SK-N-SH (cell line): ENCODE results near the gene GALNT18. TPM values are rescaled to one million over a fixed set of nuclear protein-coding genes. Genes with fewer than 3 reads are reported as not detected.
A peak's percentile ranks its signal among the peaks of the same experiment; 100 is the strongest.

ENCODE experiments used
- CTCF ChIA-PET: fragments of 300-600, 350-600 bp; formaldehyde crosslinking; extraction: SDS; loops from one replicate; lab custom pipeline; 2021; lab: Yijun Ruan, JAX
- POLR2A ChIA-PET: fragments of 350-600 bp; sonication (Branson Sonifier 250); formaldehyde crosslinking; extraction: SDS; loops from one replicate; lab custom pipeline; 2020; ENCODE audit warnings: antibody characterized with exemption, inconsistent platforms; lab: Yijun Ruan, JAX
- DNase-seq: peaks from one replicate; pipeline ENCODE4 v3.0.0; 2012
- H2AFZ ChIP-seq: fragments of 200-600 bp; sonication (generic); 2 replicates; pipeline ENCODE4 v1.8.1; 2016; ENCODE audit warnings: antibody characterized with exemption, mild to moderate bottlenecking, low read depth
- H3F3A ChIP-seq: fragments of 200-600 bp; sonication (generic); replicated peaks from 2 replicates; pipeline ENCODE3; 2016; ENCODE audit warnings: antibody characterized with exemption, mild to moderate bottlenecking; ENCODE audit not compliant: insufficient read depth
- H3K27ac ChIP-seq, 2 experiments: fragments of 200-500 bp in 1 of 2; fragments of 200-600 bp in 1 of 2; sonication (Bioruptor generic) in 1 of 2; sonication (generic), shearing (Covaris generic) in 1 of 2; 2 replicates each; pipeline versions ENCODE4 v1.5.1 to v1.6.1; 2014 to 2016; ENCODE audit warnings: low read depth in 2 of 2, inconsistent platforms in 1 of 2, low read length in 1 of 2, mild to moderate bottlenecking in 1 of 2, mixed read lengths in 1 of 2
- H3K27me3 ChIP-seq: fragments of 200-600 bp; sonication (generic), shearing (Covaris generic); 2 replicates; pipeline ENCODE4 v1.6.1; 2016; ENCODE audit warnings: mixed run types; ENCODE audit not compliant: insufficient read depth
- H3K36me3 ChIP-seq, 2 experiments: fragments of 200-500 bp in 1 of 2; fragments of 200-600 bp in 1 of 2; sonication (Bioruptor generic) in 1 of 2; sonication (generic) in 1 of 2; replicated peaks in 1 of 2; 2 replicates each; pipeline versions ENCODE3 to v1.5.1; 2014 to 2016; ENCODE audit warnings: low read length in 1 of 2, mild to moderate bottlenecking in 1 of 2; ENCODE audit not compliant: insufficient read depth in 2 of 2, control insufficient read depth in 1 of 2
- H3K4me1 ChIP-seq, 2 experiments: fragments of 200-500 bp in 1 of 2; fragments of 200-600 bp in 1 of 2; sonication (Bioruptor generic) in 1 of 2; sonication (generic), shearing (Covaris generic) in 1 of 2; 2 replicates each; pipeline versions ENCODE4 v1.5.1 to v1.6.1; 2014 to 2016; ENCODE audit warnings: low read depth in 1 of 2, low read length in 1 of 2, mixed run types in 1 of 2; ENCODE audit not compliant: insufficient read depth in 2 of 2, control insufficient read depth in 1 of 2
- H3K4me2 ChIP-seq: fragments of 200-600 bp; sonication (generic), shearing (Covaris generic); 2 replicates; pipeline ENCODE4 v1.6.1; 2017; ENCODE audit warnings: mixed run types
- H3K4me3 ChIP-seq, 2 experiments: fragments of 200-500 bp in 1 of 2; fragments of 200-600 bp in 1 of 2; sonication (Bioruptor generic) in 1 of 2; sonication (generic), shearing (Covaris generic) in 1 of 2; 2 replicates each; pipeline versions ENCODE4 v1.5.1 to v1.8.1; 2014 to 2016; ENCODE audit warnings: low read depth in 2 of 2, inconsistent platforms in 1 of 2, low read length in 1 of 2, mild to moderate bottlenecking in 1 of 2, mixed read lengths in 1 of 2, moderate library complexity in 1 of 2
- H3K79me2 ChIP-seq: fragments of 200-600 bp; sonication (generic); 2 replicates; pipeline ENCODE4 v1.8.1; 2017; ENCODE audit warnings: mild to moderate bottlenecking; ENCODE audit not compliant: insufficient read depth
- H3K9ac ChIP-seq: fragments of 200-600 bp; sonication (generic); 2 replicates; pipeline ENCODE4 v1.6.1; 2017; ENCODE audit warnings: mixed run types
- H3K9me2 ChIP-seq: fragments of 200-600 bp; sonication (generic); 2 replicates; pipeline ENCODE4 v1.6.1; 2017; ENCODE audit warnings: mixed run types
- H3K9me3 ChIP-seq: fragments of 200-600 bp; sonication (generic); 2 replicates; pipeline ENCODE4 v1.6.1; 2017; ENCODE audit warnings: mixed run types, mild to moderate bottlenecking, moderate library complexity
- H4K20me1 ChIP-seq: fragments of 200-600 bp; sonication (generic); 2 replicates; pipeline ENCODE4 v1.6.1; 2017; ENCODE audit warnings: mild to moderate bottlenecking, mixed run types; ENCODE audit not compliant: insufficient read depth
- CHD2 ChIP-seq: fragments of 150-350 bp; IDR thresholded peaks from 2 replicates; pipeline ENCODE4 v1.6.1; 2018; ENCODE audit warnings: low read length; ENCODE audit not compliant: partially characterized antibody
- ELF1 ChIP-seq: IDR thresholded peaks from 2 replicates; pipeline ENCODE4 v1.4.0; 2012
- EP300 ChIP-seq, 2 experiments: IDR thresholded peaks; 2 replicates each; pipeline versions ENCODE4 v1.4.0 to v1.6.1; 2012; ENCODE audit warnings: borderline replicate concordance in 1 of 2, low read depth in 1 of 2, low read length in 1 of 2
- FOSL2 ChIP-seq: IDR thresholded peaks from 2 replicates; pipeline ENCODE4 v1.4.0; 2012; ENCODE audit warnings: low read depth, mild to moderate bottlenecking, moderate library complexity, borderline replicate concordance
- FOXJ3 ChIP-seq: sonication (generic); formaldehyde crosslinking; IDR thresholded peaks from 2 replicates; pipeline ENCODE4 v1.5.1; 2020; ENCODE audit warnings: mild to moderate bottlenecking, missing genetic modification reagents
- FOXM1 ChIP-seq: IDR thresholded peaks from 2 replicates; pipeline ENCODE4 v1.4.0; 2012; ENCODE audit warnings: low read depth, mild to moderate bottlenecking
- JUND ChIP-seq: IDR thresholded peaks from 2 replicates; pipeline ENCODE4 v1.4.0; 2012
- NFIC ChIP-seq: IDR thresholded peaks from 2 replicates; pipeline ENCODE4 v1.4.0; 2012; ENCODE audit warnings: borderline replicate concordance
- NRF1 ChIP-seq: IDR thresholded peaks from 2 replicates; pipeline ENCODE4 v1.6.1; 2012; ENCODE audit warnings: low read depth, mild to moderate bottlenecking, low read length
- POLR2AphosphoS5 ChIP-seq: IDR thresholded peaks from 2 replicates; pipeline ENCODE4 v1.6.1; 2012; ENCODE audit warnings: low read depth, low read length
- RCOR1 ChIP-seq: fragments of 150-350 bp; IDR thresholded peaks from 2 replicates; pipeline ENCODE4 v1.6.1; 2017; ENCODE audit warnings: antibody characterized with exemption, low read length
- RFX5 ChIP-seq: IDR thresholded peaks from 2 replicates; pipeline ENCODE4 v1.6.1; 2012; ENCODE audit warnings: mild to moderate bottlenecking, improper control_type of control experiment, low read length
- WGBS: methylation state at CpG from one replicate; pipeline ENCODE4 v1.1.6; 2017; ENCODE audit warnings: low lambda C conversion rate; 5-methylcytosine and 5-hydroxymethylcytosine counted together
- polyA plus RNA-seq, 3 experiments: library from polyadenylated mRNA; depleted of rRNA; stranded (reverse); fragments of >200 nt; gene quantifications; 2 replicates each; pipeline ENCODE4 v1.2.3, GENCODE V29; 2012
- TF ChIP-seq, protein P1 (sequence below): fragments of 200-600 bp; sonication (generic); IDR thresholded peaks from 2 replicates; pipeline ENCODE4 v1.6.1; 2017; ENCODE audit warnings: antibody characterized with exemption, mild to moderate bottlenecking, moderate library complexity
- TF ChIP-seq, protein P2 (sequence below): IDR thresholded peaks from 2 replicates; pipeline ENCODE4 v1.4.0; 2012; ENCODE audit warnings: low read depth, borderline replicate concordance
- TF ChIP-seq, protein P3 (sequence below): IDR thresholded peaks from 2 replicates; pipeline ENCODE4; 2012
- TF ChIP-seq, protein P4 (sequence below): fragments of 150-350 bp; IDR thresholded peaks from 2 replicates; pipeline ENCODE4 v1.6.1; 2016; ENCODE audit warnings: mild to moderate bottlenecking, low read depth, low read length

GALNT18 gene
- polyA plus RNA-seq, 1 of the 3 experiments (the other 2 are of a cell fraction): 0.64 TPM

DNA sequence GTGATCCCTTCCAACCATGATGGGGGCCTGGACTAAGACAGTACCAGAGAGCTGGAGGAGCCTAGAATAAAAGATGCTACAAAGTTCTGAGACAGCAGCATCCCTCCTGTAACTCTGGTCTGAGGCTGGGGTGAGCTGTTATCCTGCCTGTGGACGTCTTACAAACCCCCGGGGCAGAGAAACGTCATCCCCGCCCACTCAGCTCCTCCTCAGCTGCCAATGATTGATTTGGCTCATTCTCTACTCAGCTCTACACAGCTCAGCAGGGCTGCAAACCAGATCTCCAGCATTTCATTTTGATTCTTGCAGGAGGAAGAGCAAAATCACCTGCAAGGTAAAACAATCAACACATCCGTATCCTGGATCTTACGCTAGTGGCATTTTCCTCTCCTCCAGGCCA lies 324.2 kb downstream of the GALNT18 start (continued):
- TF ChIP-seq, protein P1, sequence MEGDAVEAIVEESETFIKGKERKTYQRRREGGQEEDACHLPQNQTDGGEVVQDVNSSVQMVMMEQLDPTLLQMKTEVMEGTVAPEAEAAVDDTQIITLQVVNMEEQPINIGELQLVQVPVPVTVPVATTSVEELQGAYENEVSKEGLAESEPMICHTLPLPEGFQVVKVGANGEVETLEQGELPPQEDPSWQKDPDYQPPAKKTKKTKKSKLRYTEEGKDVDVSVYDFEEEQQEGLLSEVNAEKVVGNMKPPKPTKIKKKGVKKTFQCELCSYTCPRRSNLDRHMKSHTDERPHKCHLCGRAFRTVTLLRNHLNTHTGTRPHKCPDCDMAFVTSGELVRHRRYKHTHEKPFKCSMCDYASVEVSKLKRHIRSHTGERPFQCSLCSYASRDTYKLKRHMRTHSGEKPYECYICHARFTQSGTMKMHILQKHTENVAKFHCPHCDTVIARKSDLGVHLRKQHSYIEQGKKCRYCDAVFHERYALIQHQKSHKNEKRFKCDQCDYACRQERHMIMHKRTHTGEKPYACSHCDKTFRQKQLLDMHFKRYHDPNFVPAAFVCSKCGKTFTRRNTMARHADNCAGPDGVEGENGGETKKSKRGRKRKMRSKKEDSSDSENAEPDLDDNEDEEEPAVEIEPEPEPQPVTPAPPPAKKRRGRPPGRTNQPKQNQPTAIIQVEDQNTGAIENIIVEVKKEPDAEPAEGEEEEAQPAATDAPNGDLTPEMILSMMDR: no peak
- TF ChIP-seq EP300 (IDR thresholded peaks at IDR 0.05; ENCODE audit: borderline replicate concordance in 1 of 2, low read depth in 1 of 2, low read length in 1 of 2) (no peak), POLR2AphosphoS5 (no peak), NRF1 (no peak)

DNA sequence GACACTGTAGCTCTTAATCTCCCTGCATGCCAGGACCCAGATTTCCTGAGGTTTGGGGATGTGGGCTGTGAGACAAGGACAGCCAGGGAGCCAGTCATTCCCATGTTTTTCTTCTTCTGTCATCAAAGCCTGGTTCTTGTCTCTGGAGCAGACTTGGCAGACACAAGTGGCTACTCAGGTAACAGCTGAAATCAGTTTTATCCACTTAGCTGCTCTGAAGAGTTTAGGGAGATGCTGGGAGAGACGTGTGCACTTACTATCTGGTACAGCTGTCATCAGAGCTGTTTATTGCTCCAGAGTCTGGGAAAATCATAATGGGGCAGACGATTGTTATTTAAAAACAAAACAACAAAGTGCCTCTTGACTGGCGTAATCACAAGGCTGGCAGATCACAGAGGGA lies 325.4 kb downstream of the GALNT18 start:
- Histone ChIP-seq H4K20me1 (no peaks in the 10 kb centered on the region), H2AFZ (no peak overlapping the region), H3K4me1 (peaks cover 0 to 18% of the 10 kb centered on the region in 2 experiments; a peak in 1 of 4 replicates), H3K9ac (no peak overlapping the region), H3K4me2 (no peak overlapping the region), H3F3A (no peaks in the 10 kb centered on the region), H3K27ac (no peak overlapping the region), H3K79me2 (no peaks in the 10 kb centered on the region), H3K9me2 (no peaks in the 10 kb centered on the region), H3K27me3 (no peaks in the 10 kb centered on the region; the same call in 1 of the 2 replicates), H3K36me3 (no peaks in the 10 kb centered on the region), H3K4me3 (no peak overlapping the region), H3K9me3 (no peaks in the 10 kb centered on the region)
- WGBS: 46% methylated on average over 3 of the region's 3 CpGs
- DNase-seq: no peak
- ChIA-PET POLR2A (no interaction called here), CTCF (no interaction called here)
- no peak for TF ChIP-seq FOSL2
- no peak for TF ChIP-seq JUND
- no peak for TF ChIP-seq ELF1

DNA sequence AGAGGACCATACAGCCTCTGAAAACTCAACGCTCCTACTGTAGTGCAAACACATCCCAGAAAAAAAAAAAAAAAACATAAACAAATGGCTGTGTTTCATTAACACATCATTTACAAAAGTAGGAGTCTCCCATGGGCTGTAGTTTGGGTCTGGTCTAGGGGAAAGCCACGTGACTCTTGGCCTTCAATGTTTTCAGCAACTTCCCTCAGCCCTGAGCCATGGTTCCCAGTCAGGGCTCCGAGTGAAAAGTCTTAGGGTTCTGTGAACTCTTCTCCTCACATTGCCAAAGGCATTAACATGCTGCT lies 327.3 kb downstream of the GALNT18 start:
- POLR2A ChIA-PET: no interaction called here
- H3K4me2 ChIP-seq: no peak overlapping the region
- peaks cover 0 to 18% of the 10 kb centered on the region in 2 experiments; a peak in 1 of 4 replicates for H3K4me1 ChIP-seq
- H3K9ac ChIP-seq: no peak overlapping the region
- H3K79me2 ChIP-seq: no peaks in the 10 kb centered on the region
- no peaks in the 10 kb centered on the region for H3K9me2 ChIP-seq
- 28% methylated on average over 3 of the region's 3 CpGs for WGBS
- no peaks in the 10 kb centered on the region for H3K36me3 ChIP-seq
- H3K9me3 ChIP-seq: no peaks in the 10 kb centered on the region
- H3K4me3 ChIP-seq: no peak overlapping the region
- peak overlapping the region in 1 of 2 experiments; percentile 62; a peak in 2 of 4 replicates for H3K27ac ChIP-seq
- H4K20me1 ChIP-seq: no peaks in the 10 kb centered on the region
- no peaks in the 10 kb centered on the region for H3K27me3 ChIP-seq
- TF ChIP-seq FOXM1 (no peak), RFX5 (no peak), EP300 (IDR thresholded peaks at IDR 0.05; ENCODE audit: borderline replicate concordance in 1 of 2, low read depth in 1 of 2, low read length in 1 of 2) (no peak), RCOR1 (no peak), CHD2 (no peak), NFIC (no peak), FOXJ3 (no peak)
- TF ChIP-seq, protein P2, sequence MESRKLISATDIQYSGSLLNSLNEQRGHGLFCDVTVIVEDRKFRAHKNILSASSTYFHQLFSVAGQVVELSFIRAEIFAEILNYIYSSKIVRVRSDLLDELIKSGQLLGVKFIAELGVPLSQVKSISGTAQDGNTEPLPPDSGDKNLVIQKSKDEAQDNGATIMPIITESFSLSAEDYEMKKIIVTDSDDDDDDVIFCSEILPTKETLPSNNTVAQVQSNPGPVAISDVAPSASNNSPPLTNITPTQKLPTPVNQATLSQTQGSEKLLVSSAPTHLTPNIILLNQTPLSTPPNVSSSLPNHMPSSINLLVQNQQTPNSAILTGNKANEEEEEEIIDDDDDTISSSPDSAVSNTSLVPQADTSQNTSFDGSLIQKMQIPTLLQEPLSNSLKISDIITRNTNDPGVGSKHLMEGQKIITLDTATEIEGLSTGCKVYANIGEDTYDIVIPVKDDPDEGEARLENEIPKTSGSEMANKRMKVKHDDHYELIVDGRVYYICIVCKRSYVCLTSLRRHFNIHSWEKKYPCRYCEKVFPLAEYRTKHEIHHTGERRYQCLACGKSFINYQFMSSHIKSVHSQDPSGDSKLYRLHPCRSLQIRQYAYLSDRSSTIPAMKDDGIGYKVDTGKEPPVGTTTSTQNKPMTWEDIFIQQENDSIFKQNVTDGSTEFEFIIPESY: no peak
- TF ChIP-seq, protein P3, sequence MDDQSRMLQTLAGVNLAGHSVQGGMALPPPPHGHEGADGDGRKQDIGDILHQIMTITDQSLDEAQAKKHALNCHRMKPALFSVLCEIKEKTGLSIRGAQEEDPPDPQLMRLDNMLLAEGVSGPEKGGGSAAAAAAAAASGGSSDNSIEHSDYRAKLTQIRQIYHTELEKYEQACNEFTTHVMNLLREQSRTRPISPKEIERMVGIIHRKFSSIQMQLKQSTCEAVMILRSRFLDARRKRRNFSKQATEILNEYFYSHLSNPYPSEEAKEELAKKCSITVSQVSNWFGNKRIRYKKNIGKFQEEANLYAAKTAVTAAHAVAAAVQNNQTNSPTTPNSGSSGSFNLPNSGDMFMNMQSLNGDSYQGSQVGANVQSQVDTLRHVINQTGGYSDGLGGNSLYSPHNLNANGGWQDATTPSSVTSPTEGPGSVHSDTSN: no peak
- TF ChIP-seq, protein P4, sequence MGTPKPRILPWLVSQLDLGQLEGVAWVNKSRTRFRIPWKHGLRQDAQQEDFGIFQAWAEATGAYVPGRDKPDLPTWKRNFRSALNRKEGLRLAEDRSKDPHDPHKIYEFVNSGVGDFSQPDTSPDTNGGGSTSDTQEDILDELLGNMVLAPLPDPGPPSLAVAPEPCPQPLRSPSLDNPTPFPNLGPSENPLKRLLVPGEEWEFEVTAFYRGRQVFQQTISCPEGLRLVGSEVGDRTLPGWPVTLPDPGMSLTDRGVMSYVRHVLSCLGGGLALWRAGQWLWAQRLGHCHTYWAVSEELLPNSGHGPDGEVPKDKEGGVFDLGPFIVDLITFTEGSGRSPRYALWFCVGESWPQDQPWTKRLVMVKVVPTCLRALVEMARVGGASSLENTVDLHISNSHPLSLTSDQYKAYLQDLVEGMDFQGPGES: no peak
- TF ChIP-seq, all 33 proteins: peak for 0
- CTCF ChIA-PET: no interaction called here
- Histone ChIP-seq H3F3A (no peaks in the 10 kb centered on the region), H2AFZ (no peak overlapping the region)
- no peak for DNase-seq
